H1 (cell line): ENCODE measurements around the gene FRMD3. TPM values are rescaled to one million over a fixed set of nuclear protein-coding genes. Genes with fewer than 3 reads are reported as not detected.

ENCODE experiments used
- EP300 ChIP-seq, 2 experiments: IDR thresholded peaks; 1 replicate in 1 of 2; 2 replicates in 1 of 2; pipeline ENCODE4 v1.6.1; 2011 to 2012; ENCODE audit warnings: low read depth in 2 of 2, low read length in 2 of 2, mild to moderate bottlenecking in 2 of 2, borderline replicate concordance in 1 of 2, inconsistent platforms in 1 of 2, moderate library complexity in 1 of 2
- MAFK ChIP-seq: IDR thresholded peaks from 2 replicates; pipeline ENCODE4 v1.6.1; 2012; ENCODE audit warnings: low read depth, mild to moderate bottlenecking, improper control_type of control experiment, low read length
- POU5F1 ChIP-seq: IDR thresholded peaks from 2 replicates; pipeline ENCODE4 v1.6.1; 2011; ENCODE audit warnings: low read depth, mild to moderate bottlenecking, low read length, moderate library complexity
- RBBP5 ChIP-seq: IDR thresholded peaks from 2 replicates; pipeline ENCODE4 v1.7.1; 2012; ENCODE audit warnings: low read depth, mild to moderate bottlenecking, inconsistent platforms, low read length, moderate library complexity, borderline replicate concordance
- polyA plus RNA-seq, 7 experiments: library from polyadenylated mRNA; depleted of rRNA in 3 of 7; stranded (reverse) in 5 of 7; unstranded in 2 of 7; fragments of >200 nt in 5 of 7; fragments of 200-250 nt in 2 of 7; gene quantifications; 1 replicate in 5 of 7; 2 replicates in 1 of 7; 4 replicates in 1 of 7; pipeline versions ENCODE4 v1.2.1 to v1.2.3, GENCODE V29; 2011 to 2013; ENCODE audit warnings: missing spikeins in 2 of 7, mixed read lengths in 2 of 7
- total RNA-seq: library from RNA; stranded (reverse); fragmentation: NEBNext Ultra II Directional; extraction: Animal tissue kit (Norgen Biotek cat#: 25700); gene quantifications from 2 replicates; pipeline ENCODE4 v1.2.1, GENCODE V29; 2021

The FRMD3 gene
- total and polyA plus RNA-seq, 2 of the 8 experiments (the other 6 are each of a cell fraction or from before 2014, with no cell fraction given) = 0.15 to 1.4 TPM

- TF ChIP-seq MAFK (no peak), POU5F1 (no peak), EP300 (IDR thresholded peaks at IDR 0.05; ENCODE audit: borderline replicate concordance in 1 of 2, low read depth in 2 of 2, low read length in 2 of 2) (no peak), RBBP5 (no peak)
Measured at GRCh38 chr9:83362341-83362995, 175.7 kb downstream of the FRMD3 start (continued).
